CD4-positive, alpha-beta T cell treated with Interleukin-10 for 1 hour (primary cell): ENCODE measurements around the gene EBF3.

ENCODE experiments used
- DNase-seq: peaks from one replicate; pipeline ENCODE4 v3.0.0-alpha.2; 2020

The EBF3 gene

GRCh38 chr10:129825826-129826225 lies 138.2 kb downstream of the EBF3 start:
- no peak for DNase-seq

- no peak for DNase-seq
Observed at GRCh38 chr10:129825221-129825620, 138.9 kb downstream of the EBF3 start.

DNA sequence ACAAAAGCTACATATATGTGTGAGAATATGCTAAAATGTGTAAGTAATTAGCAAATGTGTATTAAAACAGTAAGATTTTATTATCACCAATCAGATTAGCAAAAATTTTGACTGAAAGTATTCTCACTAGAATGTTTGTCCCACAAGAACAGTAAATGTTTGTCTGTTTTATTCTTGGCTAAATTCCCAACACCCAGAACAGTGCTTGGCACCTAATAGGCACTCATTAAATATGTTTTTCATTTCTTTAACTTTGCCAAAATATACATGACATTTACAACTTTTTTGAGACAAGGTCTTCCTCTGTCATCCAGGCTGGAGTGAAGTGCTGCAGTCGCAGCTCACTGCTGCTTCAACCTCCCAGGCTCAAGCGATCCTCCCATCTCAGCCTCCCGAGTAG lies 143.6 kb downstream of the EBF3 start:
- DNase-seq, result no peak

GRCh38 chr10:129816656-129817045 lies 147.4 kb downstream of the EBF3 start:
- DNase-seq, result no peak

DNA sequence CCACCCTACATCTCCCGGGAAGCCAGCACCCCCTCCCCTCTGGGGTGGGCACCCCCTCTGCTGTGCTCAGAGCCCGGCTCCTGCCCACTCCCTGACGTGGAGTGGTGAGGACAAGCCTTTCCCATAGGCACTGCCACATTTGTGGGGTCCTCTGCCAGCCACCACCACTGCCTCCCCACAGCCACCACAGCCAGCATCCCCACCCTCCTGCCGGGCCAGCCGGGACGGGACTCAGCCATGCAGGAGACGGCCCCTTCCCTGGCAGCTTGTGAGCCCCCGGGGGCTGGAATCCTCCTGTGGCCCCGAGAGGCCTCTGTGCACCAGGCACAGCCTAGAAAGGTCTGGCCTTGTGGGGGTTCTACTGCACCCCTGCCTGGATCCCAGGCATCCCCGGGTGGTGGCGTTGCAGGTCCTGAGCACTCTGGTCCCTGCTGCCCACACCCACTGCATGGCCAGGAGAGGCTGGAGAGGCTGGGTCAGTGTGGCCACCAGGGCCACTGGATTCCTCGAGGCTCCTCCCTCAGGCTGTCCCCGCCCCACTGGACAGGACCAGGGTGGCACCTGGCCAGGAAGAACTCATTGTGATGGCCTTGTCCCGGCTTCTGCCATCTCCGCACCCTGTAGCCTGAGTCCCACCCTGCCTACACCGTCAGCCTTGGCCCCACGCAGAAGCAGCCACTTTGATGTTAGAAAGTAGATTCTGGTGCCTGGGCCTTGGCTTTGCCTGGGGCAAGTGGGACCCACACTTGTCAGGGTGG lies 148.0 kb downstream of the EBF3 start:
- no peak for DNase-seq

DNA sequence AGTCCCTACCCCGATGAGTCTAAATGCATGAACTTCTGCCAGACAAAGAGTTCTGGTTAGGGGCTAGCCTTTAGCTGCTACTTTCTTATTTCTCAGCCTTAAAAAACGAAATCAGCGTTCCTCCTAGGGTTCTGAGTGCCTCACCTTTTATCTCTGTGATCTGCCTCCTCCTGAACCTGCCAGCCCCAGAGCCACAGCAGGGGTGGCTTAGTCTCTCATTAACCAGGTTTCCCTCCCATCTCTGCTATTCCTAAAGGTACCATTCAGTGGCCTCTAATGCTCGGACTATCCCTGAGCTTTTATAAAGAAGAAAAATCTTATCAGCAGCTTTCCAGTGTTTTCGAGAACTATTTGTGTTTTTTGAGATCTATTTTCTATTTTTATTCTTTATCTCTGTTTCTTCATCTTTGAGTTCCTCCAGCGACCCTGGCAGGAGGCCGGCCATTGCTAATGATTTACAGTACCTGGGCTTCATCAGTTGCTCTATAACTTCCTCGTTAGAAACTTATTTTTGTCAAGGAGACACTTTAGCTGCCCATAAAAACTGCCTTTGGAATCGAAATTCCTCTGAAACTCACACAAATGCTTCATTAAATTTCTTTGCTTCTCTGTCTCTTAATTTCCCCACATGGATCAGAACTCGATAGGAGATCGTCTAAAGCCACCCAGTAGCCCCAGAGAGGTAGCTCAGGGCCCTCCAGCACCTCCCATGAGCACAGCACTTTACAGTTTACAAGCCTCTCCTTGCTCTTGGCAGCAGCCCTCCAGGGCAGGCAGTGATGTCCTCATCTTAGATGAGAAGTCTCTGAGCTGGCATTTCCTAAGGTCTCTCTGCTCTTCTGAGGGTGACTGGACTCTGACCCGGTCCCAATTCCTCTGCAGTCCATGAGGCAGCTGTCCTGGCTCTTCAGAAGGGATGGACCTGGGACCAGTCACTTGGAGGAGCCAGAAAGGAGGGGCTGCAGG lies 149.1 kb downstream of the EBF3 start:
- DNase-seq, result no peak

DNA sequence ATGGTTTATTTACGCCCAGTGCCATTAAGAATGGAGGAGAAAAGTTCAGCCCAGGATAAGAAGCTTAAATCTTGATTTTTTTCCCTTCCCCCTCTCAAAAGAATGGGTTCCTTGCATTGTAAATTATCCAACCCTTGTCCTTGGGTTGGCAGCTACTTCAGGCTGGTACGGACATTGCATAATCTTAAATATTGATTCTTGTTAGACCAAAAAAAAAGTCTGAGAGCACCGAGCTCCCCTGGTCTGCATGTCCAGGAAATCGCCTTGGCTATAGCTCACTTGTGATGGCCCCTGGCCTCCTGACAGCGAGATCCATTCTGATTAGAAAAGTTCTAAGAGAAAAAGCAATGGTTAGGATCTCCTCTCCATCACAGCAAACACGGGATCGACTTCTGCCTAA lies 151.7 kb downstream of the EBF3 start:
- no peak for DNase-seq

DNA sequence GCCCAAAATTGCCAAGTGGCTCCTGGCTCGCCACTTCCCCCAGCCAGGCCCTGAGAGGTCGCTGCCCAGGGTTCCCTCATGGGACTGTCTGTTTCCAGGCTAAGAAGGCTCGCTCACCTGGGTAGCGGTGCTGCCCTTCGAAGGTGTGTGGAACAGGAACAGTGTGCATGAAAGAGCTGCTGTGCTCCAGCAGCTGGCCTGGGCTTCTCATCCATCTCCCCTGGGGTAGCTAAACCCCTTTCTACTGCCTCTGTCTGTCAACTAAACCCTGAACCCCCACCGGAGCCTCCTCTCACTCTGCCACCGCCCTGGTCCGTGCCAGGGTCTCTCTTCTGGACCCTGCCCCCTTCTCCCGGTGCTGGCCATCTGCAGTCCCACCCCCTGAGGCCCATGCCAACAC lies 152.9 kb downstream of the EBF3 start:
- DNase-seq, result no peak

GRCh38 chr10:129809841-129810240 lies 154.2 kb downstream of the EBF3 start:
- no peak for DNase-seq

GRCh38 chr10:129809431-129809830 lies 154.6 kb downstream of the EBF3 start:
- DNase-seq, result no peak

GRCh38 chr10:129808092-129808983 lies 155.7 kb downstream of the EBF3 start:
- DNase-seq, result no peak

DNA sequence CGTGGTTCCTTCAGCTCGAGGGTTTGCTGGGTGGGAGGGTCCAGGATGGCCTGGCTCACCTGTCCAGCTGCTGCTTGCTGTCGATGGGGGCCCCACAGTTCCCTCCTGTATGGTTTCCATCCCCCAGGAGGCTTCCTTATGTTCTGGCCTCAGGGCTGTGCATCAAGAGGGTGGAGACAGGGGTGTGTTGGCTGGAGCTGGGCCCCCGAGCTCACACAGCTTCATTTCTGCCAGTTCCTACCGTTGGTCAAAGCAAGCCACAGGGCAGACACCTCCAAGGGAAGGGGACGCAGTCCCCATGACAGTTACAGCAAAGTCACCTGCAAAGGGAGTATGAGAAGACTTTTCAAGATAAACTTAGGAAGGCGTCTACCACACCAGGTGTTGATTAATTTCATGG lies 156.9 kb downstream of the EBF3 start:
- no peak for DNase-seq

GRCh38 chr10:129800796-129801340 lies 163.2 kb downstream of the EBF3 start:
- DNase-seq, result no peak

GRCh38 chr10:129799942-129800341 lies 164.1 kb downstream of the EBF3 start:
- no peak for DNase-seq

DNA sequence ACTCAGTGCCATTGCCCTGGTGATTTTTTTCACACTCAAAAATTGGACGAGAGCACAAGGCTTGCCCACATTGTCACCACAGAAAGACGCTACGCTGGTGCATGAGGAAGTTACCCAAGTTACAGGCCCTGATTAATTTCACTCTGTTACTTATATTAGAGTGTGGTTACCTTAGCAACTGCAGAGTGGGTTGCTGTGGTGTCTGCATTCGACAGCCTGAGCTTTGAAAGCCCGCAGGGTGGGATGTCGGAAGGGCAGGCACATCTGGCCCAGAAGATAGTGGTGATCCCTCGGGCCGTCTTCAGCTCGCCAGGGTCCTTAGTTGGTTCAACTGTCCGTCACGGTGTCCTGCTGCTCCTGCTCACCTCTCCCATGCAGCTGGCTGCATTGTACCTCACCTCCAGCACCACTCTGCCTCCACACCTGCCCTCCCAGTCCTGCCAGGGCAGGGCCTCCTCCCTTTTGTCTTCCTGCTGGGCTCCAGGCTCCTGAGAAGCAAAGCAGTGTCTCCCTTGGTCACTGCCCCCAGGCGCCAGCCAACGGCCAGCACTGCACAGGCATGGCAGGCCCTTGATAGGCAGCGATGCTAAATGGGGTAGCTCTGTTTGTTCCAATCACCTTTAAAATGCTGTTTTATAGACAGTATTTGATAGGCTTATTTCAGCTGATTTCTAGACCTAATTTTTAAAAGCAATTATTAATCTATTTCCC lies 167.2 kb downstream of the EBF3 start:
- no peak for DNase-seq

DNA sequence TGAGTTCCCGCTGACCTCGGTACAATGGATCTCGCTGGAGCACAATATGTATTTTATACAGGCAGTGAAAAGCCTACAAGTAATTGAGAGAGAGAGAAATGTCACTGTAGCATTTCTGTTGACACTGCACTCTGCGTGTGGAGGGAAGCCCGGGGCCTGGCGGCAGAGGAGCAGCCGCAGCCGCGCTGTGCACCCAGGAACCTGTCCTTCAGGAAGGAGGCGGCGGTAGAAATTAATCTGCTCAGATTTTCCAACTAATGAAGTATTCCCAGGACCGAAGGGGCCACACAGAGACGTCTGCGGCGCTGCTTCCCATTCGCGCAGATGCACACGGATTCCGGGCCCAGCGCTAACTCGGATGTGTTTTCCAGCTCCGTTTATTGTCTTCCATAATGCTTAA lies 170.1 kb downstream of the EBF3 start:
- no peak for DNase-seq

DNA sequence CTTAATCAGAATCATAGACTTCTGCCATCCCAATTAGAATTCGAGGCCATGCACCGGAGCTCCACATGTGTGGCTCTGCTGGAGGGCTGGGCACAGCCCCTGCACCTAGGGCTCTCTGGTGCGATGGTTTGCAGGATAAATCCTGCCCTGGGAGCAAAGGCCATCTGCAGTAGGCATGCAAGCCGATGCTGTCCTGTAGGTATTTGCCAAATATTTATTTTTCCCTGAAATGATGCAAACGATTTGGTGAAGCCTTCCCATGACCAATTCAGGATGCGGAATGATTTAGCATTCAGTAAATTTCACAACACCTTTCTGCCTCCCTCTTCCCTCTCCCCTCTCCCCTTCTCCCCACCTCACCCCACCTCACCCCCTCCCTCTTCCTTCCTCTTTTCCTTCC lies 170.6 kb downstream of the EBF3 start:
- DNase-seq, result no peak

DNA sequence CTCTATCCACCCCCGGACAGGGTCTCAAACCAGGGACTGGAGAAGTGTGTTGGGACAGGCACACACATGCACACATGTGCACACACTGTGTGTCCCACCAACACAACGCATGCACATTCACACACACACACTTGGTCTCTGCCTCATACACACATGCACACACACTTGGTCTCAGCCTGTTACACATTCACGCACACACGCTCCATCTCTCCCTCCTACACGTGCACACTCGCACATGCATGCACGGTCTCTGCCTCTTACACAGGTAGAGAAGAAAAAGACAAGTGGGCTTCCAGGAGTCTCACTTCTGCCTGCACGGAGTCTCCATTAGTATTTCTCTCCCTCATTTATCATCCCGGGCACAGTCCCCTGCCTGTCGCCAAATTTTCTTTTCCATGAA lies 171.2 kb downstream of the EBF3 start:
- no peak for DNase-seq

DNA sequence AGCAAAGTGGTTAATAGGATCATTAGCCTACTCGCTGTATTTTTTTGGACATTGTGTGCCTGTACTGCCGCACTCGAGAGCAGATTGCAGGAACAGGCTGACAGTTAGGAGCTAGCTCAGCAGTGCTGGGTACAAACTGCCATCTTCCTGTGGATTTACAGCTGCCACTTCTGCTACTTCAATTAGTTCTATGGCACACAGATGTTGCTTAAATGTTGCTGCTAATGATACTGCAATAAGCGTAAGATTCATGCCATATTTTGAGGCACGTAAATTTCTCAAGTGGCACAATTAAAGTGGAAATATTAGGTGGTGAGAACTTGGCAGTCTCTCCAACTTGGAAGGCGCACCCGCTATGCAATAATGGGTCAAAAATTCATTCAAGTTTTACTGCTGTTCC lies 171.9 kb downstream of the EBF3 start:
- DNase-seq, result no peak

GRCh38 chr10:129790715-129791446 lies 173.2 kb downstream of the EBF3 start:
- DNase-seq, result no peak

- DNase-seq, result no peak
Observed at GRCh38 chr10:129788215-129788614, 175.9 kb downstream of the EBF3 start.
